Middle frontal gyrus (tissue), 1 donor: ENCODE results near the gene PTGIS.
"Not testable (repeated sequence)": the region's sequence is repeated elsewhere in the genome, so short reads cannot be mapped to it uniquely, and the experiment has no call there.

Experiments used
- DNase-seq: peaks from one replicate; pipeline ENCODE4 v3.0.0-alpha.2; 2015; ENCODE audit warnings: low spot score; ENCODE audit errors: extremely low spot score

The PTGIS gene

DNA sequence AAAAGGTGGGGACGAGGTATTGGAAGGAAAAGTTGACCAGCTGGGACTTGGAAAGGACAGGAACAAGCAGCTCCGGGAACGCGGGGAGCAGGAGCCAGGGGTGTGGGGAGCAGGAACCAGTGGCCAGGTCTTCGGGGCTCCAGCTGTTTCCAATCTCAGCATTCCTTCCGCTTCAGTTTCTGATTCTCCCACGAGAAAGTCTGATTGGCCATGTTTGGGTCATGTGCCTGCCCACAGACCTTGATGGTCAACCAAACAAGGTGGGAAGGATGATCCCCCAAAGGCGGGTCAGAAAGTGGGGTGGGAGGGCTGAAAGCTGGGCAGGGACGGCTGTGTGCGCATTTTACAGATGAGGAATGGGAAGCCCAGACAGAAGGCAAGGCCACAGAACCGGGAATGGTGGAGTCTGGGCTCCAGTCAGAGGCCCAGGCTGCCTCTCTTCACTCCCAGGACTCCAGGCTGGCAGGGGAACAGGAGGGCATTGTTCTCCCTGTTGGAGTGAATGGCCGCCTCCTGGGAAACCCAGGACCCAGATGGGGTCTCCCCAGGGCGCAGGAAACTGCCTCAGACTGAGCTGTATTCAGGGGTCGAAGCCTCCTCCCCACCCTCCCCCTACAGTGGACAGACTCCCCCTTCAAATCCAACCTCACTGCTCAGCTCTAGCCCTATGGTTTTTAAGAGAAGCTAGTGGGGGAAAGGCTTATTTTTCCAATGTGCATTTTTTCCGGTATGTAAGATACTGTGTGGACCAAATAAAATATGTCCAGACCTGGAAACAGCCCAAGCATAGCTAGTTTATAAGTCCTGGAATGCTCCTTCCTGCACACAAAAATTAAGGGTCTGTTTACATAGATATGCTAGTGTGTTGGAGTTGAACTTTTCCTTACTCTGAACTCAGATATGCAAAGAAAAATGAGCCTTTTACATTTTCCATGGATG, 12.2 kb upstream of the PTGIS start:
- DNase-seq = no peak

DNA sequence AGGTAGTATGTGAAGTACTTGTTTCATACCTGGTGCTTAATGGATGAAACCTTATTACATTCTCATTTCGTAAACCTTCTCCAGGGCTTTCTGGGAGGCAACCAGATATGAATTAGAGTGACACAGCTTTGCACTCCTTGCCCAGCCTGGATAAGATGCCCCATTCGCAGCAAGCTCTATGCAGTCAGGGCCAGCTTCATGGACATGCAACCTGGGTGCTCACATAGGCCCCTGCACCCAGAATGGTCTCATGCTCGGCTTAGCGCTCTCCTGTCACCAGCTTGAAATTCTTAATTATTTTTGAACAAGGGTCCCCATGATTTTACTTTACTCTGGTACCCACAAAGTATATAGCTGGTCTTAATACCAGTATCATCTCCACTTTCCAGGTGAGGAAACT, 11.3 kb upstream of the PTGIS start:
- DNase-seq = no peak

DNA sequence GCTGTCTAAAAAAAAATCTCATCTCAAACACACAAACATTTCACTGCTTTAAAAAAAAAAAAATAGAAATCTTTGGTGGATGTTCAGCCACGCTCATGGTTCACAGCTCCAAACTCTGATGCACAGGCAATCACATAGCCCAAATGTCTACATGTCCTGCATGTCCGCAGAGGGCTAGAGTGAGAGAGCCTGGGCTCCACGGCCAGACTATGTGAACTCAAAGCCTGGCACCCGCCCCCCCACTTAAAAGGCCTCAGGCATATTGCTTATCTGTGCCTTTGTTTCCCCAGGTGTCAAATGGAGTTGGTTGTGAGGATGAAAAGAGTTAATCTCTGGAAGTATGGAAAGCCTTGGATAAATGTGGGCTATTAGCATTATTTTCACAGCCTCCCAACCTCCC, 10.5 kb upstream of the PTGIS start:
- no peak for DNase-seq

DNA sequence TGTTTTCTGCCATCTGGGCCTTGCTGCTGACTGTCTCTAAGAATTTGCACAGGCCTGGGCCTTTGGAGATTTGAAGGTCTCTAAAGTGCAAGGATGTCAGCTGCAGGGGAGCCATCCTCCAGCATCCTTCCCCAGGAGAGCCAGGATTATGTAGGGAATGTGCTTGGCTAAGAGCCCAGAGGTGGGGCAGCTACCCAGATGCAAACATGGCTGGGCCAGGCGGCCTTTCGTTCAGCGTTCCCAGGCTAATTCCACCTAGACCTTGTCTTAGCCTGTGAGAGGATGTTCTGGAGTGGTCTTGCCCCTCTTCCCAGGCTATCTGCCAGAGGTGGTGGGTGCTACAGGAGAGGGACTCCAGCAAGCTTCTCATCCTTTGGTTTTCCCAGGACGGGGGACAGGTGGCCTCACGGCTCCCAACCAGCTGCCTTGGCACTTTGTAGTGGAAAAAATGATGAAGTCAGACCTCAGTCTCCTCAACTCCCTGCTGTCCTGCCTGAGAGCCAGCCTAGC, 7.7 kb upstream of the PTGIS start:
- DNase-seq = no peak

DNA sequence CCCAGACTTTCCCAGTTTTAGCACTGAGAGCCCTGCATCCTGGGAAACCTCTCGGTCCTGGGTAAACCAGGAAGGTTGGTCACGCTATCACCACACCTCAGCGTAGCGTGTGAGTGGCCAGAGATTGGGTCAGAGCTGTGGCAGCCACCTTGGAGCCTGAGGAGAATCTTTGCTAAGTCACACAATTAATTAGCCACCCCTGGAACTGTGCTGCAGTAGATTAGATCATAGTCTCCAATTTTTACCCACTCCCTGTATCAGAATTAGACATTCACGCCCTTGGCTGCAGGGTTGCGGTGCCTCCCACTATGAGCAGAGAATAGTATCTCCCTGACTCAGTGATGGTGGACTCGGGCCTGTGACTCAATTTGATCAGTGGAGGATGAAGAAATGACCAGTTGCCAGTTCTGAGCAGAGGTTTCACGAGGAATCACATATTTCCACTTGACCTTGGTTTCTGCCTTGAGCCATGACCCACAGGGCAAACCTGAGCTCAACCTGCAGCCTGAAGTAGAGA, 6.0 kb upstream of the PTGIS start:
- no peak for DNase-seq

DNA sequence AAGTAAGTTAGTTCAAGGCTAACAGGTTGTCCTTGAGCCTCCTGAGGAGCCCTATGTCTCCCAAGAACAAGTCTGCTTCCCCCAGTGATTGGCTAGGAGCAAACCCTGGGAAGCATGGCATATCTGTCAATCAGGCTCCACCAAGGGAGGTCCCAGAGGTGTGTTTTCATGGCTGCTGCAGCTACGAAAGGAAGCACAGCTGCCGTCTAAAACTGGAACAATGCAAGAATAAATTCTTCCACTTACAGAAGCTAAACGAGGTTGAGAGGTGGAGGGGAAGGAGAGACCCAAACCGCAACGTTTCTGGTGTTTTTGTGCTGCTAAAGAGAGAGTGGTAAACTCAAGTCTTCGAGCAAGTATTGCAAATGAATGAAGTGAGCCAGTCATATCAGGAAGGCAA, 4.9 kb upstream of the PTGIS start:
- DNase-seq = no peak

DNA sequence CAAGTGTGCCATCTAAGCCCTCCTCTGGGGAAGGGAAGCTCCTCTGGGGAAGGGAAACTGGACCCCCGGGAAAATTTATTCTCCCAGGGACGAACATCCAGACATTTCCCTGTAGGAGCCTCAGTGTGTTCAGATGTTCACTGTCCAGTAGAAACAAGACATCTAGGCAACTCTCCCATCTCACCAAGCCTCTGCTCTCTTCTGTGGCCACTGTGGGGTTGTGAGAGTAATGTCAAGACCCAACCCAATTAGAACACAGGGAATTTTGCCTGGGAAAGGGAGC, 3.6 kb upstream of the PTGIS start:
- DNase-seq = no peak

DNA sequence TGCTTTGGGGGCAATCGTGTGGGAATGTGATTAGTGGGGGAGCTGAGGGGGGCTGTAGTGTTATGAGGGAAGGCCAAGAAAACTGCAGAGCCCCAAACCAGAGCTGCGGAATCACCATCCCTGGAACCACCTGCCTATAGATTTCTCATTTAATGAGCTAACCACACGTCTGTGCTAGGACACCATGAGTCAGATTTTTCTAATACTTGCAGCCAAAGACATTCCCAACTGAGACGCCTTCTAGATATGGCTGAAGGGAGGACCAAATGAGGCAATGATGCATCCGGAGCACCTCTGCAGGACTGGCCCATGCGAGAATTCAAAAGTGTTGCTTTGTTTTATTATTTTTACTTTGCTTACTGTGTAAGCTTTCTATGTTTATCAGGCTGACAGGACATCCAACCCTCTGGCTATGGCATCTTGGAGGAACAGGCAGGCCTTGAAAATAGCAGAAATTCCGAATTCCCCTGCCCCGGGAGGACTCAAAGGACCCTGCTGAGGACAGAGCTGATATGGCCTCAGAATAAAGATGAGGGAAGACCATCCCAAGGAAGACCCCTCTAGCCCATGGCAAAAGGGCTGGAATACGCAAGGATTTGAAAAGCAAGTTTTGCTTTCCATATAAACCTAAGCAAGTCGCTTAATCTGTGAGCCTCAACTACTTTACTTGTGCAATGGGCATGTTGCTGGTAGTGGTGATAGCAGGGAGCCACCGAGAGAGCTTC, 3.1 kb upstream of the PTGIS start:
- DNase-seq = no peak

DNA sequence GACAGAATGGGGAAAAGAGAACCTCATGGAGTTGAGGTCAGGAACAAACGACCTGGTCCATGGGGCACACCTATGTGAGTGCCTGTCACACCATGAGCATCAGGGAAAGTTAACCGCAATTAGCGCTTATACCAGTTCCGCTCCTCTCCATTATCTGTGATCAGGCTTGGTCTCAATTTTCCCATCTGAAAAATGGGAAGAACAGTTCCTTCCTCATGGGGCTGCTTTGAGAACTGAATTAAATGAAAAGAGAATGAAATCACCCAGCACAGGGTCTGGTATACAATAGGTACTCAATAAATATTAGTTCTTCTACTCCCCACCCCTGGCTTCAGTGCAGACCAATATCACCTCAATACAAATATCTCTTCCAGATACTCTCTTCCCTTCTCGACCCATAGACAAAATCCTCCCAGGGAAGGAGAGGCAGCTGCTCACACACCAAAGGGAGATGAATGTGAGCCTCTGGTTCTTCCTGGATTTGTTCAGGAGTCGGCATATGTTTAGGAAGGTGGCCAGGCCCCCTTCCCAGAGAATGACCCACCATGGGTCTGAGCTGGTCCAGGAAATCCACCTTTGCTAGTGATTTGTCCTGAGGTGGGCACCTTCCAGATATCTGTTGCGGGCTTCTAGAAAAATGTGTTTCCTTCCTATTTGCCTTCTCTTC, 2.4 kb upstream of the PTGIS start:
- DNase-seq = no peak

DNA sequence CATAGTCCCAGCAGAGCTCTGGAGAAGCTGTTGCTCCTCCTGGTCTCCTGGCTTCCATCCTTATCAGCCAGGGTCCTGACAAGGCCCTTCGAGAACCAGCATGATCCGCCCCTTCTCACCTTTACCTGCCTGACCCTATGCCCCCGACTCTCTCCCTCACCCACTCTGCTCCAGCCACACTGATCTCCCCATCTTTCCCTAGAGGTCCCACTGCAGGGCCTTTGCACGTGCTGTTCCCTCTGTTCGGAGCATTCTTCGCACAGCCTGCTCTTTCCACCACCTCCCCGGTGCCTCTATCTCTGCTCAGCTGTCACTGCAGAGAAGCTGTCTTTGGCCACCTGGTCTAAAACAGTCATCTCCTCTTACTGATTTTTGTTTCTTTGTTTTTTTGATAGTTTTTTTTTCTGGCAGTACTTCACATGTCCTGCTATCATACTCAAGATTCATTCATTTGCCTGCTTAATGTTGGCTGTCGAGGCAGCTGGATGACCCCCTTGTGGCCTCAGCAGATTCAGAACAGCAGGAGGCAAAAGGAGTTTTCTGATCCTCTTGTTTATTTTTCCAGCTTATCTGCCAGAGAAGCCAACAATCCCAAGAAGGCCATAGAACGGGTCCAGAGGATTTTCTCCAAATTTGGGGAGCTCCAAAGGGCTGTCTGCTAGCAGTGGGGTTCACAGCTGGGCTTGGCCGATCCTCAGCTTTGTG, 1.6 kb upstream of the PTGIS start:
- DNase-seq = no peak

DNA sequence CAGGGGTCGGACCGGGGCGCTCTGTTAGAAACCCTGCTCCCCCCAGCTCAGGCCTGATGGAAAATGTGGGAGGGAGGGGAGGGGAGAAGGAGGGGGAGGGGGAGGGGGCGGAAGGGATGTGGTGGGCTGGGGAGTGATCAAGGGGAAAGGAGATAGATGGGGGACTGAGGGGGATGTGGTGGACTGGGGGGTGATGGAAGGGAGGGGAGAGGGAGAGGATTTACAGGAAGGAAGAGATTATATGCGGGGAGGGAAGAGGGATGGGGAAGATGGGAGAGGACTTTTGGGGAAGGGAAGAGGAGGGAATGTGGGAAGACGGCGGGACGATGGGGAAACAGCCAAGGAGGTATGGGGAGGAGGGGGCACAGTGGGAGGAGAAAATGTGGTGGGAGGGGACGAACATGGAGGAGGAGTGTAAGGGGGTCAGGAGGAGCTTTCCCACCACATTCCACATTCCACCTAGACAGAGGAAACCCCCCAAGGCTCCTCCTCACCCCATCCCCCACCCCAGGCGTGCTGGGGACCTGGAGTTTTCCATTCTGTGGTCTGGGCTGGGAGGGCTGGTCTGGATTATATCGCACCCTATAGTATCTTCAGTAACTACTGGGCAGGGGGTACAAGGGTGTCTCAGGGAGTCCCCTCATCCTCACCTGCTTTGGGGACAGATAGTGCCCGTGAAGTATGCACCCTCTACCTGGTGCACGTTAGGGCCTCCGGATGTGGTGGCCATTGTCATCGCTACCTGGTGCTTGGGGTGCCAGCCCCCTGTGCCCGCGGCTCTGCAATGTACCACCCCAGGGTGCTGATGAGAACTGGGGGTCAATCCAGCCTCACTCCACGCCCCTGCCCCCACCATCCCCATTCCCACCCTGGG, 578 bp upstream of the PTGIS start:
- no peak for DNase-seq

DNA sequence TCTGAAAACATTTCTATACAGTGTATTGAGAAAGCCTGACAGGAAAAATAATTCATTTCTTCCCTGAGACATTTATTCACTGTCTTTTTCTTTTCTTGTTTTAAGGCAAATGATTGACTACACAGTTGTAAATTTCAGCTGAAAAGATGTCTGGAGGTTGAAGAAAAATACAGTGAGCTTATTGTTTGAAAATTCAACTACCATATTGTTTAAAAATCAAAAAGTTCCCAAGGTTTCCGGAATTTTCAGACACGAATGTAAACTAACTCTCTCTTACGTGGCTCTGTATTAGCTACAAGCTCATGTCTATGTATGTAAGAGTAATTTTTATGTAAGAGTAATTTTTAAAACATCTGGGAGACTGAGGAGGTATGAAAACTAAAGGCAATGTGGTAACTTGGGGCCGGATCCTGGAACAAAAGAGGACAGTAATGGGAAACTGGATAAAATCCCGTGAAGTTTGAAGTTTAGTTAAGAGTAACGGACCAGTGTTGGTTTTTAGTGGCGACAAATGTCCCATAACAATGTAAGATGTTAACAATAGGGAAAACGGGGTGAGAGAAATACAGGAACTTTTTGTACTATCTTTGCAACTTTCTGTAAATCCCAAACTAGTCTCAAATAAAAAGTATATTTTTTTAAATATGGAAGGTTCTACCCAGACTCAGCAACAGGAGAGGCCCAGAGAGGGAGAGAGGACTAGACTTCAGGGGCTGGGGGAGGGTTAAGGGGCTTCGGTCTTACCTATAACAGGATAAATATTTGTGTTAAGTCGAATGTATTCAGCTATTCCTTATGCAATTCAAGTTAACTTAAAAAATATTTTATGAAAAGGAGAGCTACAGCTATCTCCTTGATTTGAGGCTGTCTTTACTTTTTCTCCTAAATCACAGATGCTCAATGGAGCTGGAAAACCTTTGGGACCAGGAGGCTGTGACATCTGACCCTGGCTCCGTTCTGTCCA, 1.3 kb downstream of the PTGIS start:
- DNase-seq = no peak

DNA sequence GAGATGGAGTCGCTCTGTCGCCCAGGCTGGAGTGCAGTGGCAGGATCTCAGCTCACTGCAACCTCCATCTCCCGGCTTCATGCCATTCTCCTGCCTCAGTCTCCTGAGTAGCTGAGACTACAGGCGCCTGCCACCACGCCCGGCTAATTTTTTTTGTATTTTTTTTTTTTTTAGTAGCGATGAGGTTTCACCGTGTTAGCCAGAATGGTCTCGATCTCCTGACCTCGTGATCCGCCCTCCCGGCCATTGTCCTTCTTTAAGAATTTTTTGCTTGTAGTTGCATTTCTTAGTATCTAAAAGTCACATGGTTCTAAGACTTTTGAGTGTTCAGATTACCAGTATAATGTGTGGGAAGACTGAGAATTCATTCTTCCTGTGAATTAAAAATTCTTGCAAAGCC, 2.9 kb downstream of the PTGIS start:
- not testable (repeated sequence) for DNase-seq

DNA sequence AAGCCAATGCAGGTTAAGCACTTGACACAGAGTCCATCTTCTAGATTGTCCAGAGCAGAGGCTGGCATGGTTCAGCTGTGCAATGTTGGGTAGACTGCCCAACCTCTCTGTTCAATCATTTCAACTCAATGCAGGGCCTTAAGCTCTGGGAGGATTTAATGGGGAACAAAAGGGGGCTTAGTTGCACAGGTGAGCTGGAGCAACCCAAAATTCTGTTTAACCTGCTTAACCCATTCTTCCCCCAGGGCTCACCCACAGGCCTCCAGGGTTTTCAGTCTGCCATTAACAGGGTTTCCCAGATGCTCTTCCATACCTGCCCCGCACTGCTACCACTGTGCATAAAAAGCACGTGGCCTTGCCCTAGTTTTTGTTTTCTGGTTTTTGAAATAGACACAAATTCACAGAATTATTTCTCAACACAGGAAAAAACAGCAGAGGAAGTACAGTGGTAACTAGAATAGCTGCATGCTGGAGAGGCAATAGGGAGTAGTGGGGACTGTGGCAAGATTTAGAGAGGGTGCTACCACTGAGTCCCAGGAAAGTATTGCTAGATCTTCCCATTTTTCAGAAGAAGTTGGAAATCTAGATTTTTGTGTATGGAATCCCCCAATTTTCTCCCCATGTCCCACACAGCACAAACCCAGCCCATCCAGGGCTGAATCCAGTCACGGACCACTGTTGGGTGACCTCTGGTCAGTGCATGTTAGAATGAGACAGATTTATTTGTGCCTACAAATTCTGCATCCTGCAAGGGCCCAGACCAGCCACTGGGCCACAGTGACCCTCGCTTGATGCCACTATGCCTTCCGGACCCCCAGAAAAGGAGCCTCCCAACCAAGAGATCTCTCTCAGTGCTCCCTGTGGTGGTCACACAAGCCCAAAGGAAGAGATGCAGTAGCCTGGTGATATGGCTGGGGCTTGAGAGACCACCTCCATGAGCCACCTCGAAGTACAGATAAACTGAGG, 4.6 kb downstream of the PTGIS start:
- DNase-seq = no peak

DNA sequence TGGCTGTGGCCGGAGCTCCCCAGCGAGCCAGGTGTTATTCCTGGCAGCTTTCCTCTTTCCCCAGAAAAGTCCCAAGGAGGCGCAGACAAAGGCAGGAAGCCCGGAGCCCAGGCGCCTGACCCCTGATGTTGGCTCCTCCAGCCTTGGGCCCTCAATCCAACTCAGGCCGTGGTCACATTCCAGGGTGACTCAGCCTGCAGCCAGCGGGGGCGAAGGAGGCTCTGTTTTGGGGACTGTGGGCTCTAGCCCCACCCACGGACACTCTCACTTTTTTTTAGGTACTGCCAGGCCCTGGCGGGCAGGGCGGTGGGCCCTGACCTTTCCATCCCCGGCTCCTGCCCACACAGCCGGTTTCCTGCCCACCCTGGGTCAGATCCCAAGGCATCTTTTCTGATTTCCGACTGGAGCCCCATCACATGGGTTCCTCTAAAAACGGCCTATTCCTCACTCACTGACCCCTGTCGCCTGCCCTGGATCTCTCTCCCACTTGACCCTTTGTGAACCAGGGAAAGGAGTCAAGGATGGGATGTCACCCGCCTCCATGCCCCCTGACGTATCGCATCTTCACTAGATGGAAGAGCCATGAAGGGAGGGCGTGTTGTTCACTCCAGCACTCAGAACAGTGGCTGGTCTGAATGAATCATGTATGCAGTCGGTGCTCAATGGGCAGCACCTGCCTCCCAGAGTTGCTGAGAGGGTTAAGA, 5.5 kb downstream of the PTGIS start:
- DNase-seq = no peak

DNA sequence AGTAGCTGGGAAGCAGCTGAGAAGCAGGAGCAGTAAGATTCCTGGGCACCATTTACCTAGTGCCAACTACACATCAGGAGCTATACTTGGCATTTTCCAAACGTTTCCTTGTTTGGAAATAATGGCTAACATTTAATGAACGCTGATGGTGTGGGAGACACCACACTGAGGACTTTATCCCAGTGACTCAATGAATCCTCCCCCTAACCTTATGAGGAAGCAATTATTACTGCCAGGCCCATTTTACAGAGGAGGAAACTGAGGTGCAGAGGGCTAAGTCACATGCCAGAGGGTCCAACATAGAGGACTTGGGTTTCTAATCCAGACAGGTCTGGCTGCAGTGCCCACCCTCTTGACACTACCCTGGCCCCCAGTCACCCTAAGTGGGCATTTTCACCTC, 6.1 kb downstream of the PTGIS start:
- no peak for DNase-seq

DNA sequence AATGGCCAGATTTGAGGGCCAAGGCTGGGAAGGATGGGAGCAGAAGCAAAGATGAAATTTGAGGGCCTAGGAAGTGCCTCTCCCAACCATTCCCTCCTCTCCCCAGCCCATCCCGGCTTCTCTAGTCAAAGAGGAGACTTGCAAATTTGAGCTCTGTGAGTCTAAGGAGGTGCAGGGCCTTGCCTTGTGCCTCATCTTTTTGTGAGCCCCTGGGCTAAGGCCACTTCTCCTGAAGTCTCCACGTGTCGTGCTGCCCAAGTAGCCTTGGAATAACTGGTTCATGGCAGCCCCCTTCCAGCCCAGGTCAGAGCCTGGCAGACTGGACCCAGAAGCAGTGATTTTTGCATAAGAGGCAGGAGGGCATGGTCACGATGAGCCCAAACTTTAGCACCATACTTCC, 6.7 kb downstream of the PTGIS start:
- DNase-seq = no peak
